CD4-positive, alpha-beta T cell (primary cell): ENCODE measurements around the gene GRM8. TPM values are rescaled to one million over a fixed set of nuclear protein-coding genes. Genes with fewer than 3 reads are reported as not detected.

ENCODE experiments used
- ATAC-seq: fragments of 200-7000 bp; cut with Tn5 transposase; one replicate; pipeline ENCODE4 v1.10.0; 2022; ENCODE audit warnings: mild to moderate bottlenecking; ENCODE audit not compliant: poor library complexity
- CTCF ChIA-PET: fragments of 350-600 bp; sonication (Branson Sonifier 250); formaldehyde crosslinking; loops from one replicate; lab custom pipeline; 2021; ENCODE audit warnings: antibody characterized with exemption, inconsistent platforms; lab: Charles Lee
- POLR2A ChIA-PET: fragments of 350-600 bp; sonication (Branson Sonifier 250); formaldehyde crosslinking; loops from one replicate; lab custom pipeline; 2021; ENCODE audit warnings: antibody characterized with exemption, inconsistent platforms; lab: Charles Lee
- DNase-seq, 14 experiments: peaks; one replicate each; pipeline ENCODE4 v3.0.0-alpha.2; 2013 to 2020; ENCODE audit warnings: mixed read lengths in 2 of 14
- H3K27ac ChIP-seq, 2 donors: one replicate each; pipeline versions ENCODE4 v1.5.1 to v1.7.0; 2013; ENCODE audit warnings: low read length in 2 of 2, low read depth in 1 of 2, mild to moderate bottlenecking in 1 of 2
- H3K27me3 ChIP-seq, 2 experiments: 1 replicate in 1 of 2; 2 replicates in 1 of 2; pipeline versions ENCODE4 v1.6.1 to v1.7.0; 2013; ENCODE audit warnings: low read length in 2 of 2, control low read depth in 1 of 2, mild to moderate bottlenecking in 1 of 2, moderate library complexity in 1 of 2; ENCODE audit not compliant: insufficient read depth in 2 of 2, control insufficient read depth in 1 of 2
- H3K36me3 ChIP-seq: one replicate; pipeline ENCODE4 v1.6.1; 2013; ENCODE audit warnings: low read length, control low read depth; ENCODE audit not compliant: insufficient read depth
- H3K4me1 ChIP-seq: one replicate; pipeline ENCODE4 v1.6.1; 2013; ENCODE audit warnings: low read length, control low read depth; ENCODE audit not compliant: insufficient read depth
- H3K4me3 ChIP-seq: one replicate; pipeline ENCODE4 v1.5.1; 2013; ENCODE audit warnings: mild to moderate bottlenecking, low read length, moderate library complexity
- H3K9me3 ChIP-seq, 2 experiments: 1 replicate in 1 of 2; 2 replicates in 1 of 2; pipeline versions ENCODE4 v1.6.1 to v1.7.0; 2013; ENCODE audit warnings: low read length in 2 of 2, mild to moderate bottlenecking in 2 of 2, control low read depth in 1 of 2, moderate library complexity in 1 of 2; ENCODE audit not compliant: control insufficient read depth in 1 of 2, insufficient read depth in 1 of 2
- H3K27ac Mint-ChIP-seq: one replicate; pipeline ENCODE4 v1.8.0; 2020; ENCODE audit warnings: mixed read lengths
- H3K27me3 Mint-ChIP-seq: one replicate; pipeline ENCODE4 v1.8.0; 2021; ENCODE audit warnings: mixed read lengths
- H3K36me3 Mint-ChIP-seq: one replicate; pipeline ENCODE4 v1.8.0; 2021; ENCODE audit warnings: low read depth, mixed read lengths
- H3K4me1 Mint-ChIP-seq: one replicate; pipeline ENCODE4 v1.8.0; 2021; ENCODE audit warnings: low read depth, mixed read lengths
- H3K4me3 Mint-ChIP-seq: one replicate; pipeline ENCODE4 v1.8.0; 2020; ENCODE audit warnings: mild to moderate bottlenecking, mixed read lengths
- H3K9me3 Mint-ChIP-seq: one replicate; pipeline ENCODE4 v1.8.0; 2020; ENCODE audit warnings: mixed read lengths
- intact Hi-C, 2 experiments: fragments of 100-400 bp; cut with DNase I in 1 of 2; cut with micrococcal nuclease in 1 of 2; formaldehyde crosslinking; loops; one replicate each; pipeline versions ENCODE4 v1.15.1 to v1.9.0; 2023 to 2025; cut with DNase I, micrococcal nuclease
- total RNA-seq, 174 experiments: library from RNA in 2 of 174; stranded (reverse) in 2 of 174; gene quantifications; one replicate each; pipeline ENCODE4 v1.2.3 and lab custom pipeline; 2021 to 2026
- TF ChIP-seq, protein P1 (sequence below): fragments of 200-600 bp; IDR thresholded peaks from one replicate; pipeline ENCODE4 v1.8.0; 2022; ENCODE audit warnings: antibody characterized with exemption, mild to moderate bottlenecking

Gene GRM8
- total RNA-seq, 2 experiments from 2014 or later = not detected

DNA sequence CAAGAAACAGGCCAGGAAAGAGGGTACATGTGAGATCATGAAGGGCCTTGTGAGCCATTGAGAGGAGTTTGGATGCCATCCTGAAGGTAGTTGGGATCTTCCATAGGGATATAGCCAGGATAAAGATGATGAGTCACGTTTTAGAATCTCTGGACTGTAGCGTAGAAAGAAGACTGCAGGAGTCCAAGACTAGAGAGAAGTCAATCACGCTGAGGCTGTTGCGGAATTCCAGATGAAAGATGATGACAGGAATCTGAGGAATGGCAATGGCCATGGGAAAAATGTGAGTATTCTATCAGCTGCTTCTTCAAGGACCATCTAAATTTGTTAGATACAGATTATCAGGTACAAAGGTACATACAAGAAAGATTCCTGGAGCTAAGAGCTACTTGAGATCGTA is 711.3 kb downstream of the GRM8 start:
- POLR2A ChIA-PET = no interaction called here
- TF ChIP-seq, protein P1, sequence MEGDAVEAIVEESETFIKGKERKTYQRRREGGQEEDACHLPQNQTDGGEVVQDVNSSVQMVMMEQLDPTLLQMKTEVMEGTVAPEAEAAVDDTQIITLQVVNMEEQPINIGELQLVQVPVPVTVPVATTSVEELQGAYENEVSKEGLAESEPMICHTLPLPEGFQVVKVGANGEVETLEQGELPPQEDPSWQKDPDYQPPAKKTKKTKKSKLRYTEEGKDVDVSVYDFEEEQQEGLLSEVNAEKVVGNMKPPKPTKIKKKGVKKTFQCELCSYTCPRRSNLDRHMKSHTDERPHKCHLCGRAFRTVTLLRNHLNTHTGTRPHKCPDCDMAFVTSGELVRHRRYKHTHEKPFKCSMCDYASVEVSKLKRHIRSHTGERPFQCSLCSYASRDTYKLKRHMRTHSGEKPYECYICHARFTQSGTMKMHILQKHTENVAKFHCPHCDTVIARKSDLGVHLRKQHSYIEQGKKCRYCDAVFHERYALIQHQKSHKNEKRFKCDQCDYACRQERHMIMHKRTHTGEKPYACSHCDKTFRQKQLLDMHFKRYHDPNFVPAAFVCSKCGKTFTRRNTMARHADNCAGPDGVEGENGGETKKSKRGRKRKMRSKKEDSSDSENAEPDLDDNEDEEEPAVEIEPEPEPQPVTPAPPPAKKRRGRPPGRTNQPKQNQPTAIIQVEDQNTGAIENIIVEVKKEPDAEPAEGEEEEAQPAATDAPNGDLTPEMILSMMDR = no peak
- CTCF ChIA-PET = no interaction called here
- no peak overlapping the region for H3K27ac ChIP-seq
- no peaks in the 10 kb centered on the region for H3K4me1 ChIP-seq
- no peak for DNase-seq
- H3K4me3 ChIP-seq = no peak overlapping the region
- Mint-ChIP-seq H3K4me3 (no peak overlapping the region), H3K36me3 (no peaks in the 10 kb centered on the region), H3K4me1 (no peaks in the 10 kb centered on the region), H3K9me3 (no peaks in the 10 kb centered on the region), H3K27me3 (no peaks in the 10 kb centered on the region), H3K27ac (no peak overlapping the region)
- no peaks in the 10 kb centered on the region for H3K36me3 ChIP-seq
- no peak for ATAC-seq
- no peaks in the 10 kb centered on the region for H3K9me3 ChIP-seq
- intact Hi-C loops = no loop called here
- no peaks in the 10 kb centered on the region for H3K27me3 ChIP-seq

DNA sequence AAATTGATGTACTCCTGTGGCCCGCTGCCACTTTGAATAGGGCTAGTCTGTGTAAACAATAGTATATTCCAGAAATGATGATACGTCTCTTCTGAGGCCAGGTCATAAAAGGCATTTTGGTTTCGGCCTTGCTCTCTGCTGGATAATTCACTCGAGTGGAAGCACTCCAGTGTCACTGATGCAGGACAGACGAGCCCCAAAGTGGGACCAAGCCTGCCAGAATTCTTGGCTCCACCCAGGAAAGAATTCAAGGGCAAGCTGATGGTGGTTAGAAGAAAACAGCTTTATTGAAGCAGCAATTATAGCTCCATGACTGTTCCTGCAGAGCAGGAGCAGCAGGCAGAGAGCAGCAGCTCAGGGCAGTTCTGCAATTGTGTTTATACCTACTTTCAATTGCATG is 717.6 kb downstream of the GRM8 start:
- Histone ChIP-seq H3K4me3 (no peak overlapping the region), H3K27ac (no peak overlapping the region), H3K36me3 (no peaks in the 10 kb centered on the region), H3K9me3 (peaks cover 0 to 3% of the 10 kb centered on the region in 2 experiments), H3K4me1 (no peaks in the 10 kb centered on the region), H3K27me3 (no peaks in the 10 kb centered on the region)
- Mint-ChIP-seq H3K27ac (no peak overlapping the region), H3K27me3 (no peaks in the 10 kb centered on the region), H3K4me1 (no peaks in the 10 kb centered on the region), H3K4me3 (no peak overlapping the region), H3K9me3 (peaks cover 2% of the 10 kb centered on the region), H3K36me3 (no peaks in the 10 kb centered on the region)
- TF ChIP-seq, protein P1 = no peak
- ChIA-PET POLR2A (no interaction called here), CTCF (no interaction called here)
- DNase-seq (no peak), ATAC-seq (no peak)
- intact Hi-C loops = no loop called here

DNA sequence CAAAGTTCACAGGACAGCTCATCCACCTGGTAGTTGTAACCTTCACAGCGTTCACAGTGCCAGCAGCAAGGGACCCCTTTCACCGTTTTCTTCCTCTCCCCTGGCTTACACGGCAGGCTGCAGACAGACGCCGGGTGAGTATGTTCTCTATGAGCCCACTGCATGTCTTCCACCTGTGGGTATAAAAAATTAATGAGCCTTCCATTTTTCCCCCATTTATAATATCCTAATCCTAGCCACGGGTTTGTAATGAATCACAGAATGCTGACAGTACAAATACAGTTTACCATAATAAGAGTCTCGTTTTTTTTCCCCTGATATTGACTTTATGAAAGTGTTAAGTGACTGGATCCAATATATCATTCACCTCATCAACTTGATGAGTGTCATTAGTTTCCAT is 719.0 kb downstream of the GRM8 start:
- H3K36me3 Mint-ChIP-seq = no peaks in the 10 kb centered on the region
- intact Hi-C loops = no loop called here
- Histone ChIP-seq H3K4me1 (no peaks in the 10 kb centered on the region), H3K36me3 (no peaks in the 10 kb centered on the region), H3K27me3 (no peaks in the 10 kb centered on the region), H3K9me3 (peaks cover 0 to 3% of the 10 kb centered on the region in 2 experiments), H3K4me3 (no peak overlapping the region), H3K27ac (no peak overlapping the region)
- no peaks in the 10 kb centered on the region for H3K27me3 Mint-ChIP-seq
- H3K4me3 Mint-ChIP-seq = no peak overlapping the region
- H3K27ac Mint-ChIP-seq = no peak overlapping the region
- ChIA-PET POLR2A (no interaction called here), CTCF (no interaction called here)
- ATAC-seq (no peak), DNase-seq (no peak)
- no peaks in the 10 kb centered on the region for H3K4me1 Mint-ChIP-seq
- peaks cover 2% of the 10 kb centered on the region for H3K9me3 Mint-ChIP-seq
- TF ChIP-seq, protein P1 = no peak
